Lower leg skin (tissue), 4 donors: ENCODE measurements around the gene DENND1A. TPM values are rescaled to one million over a fixed set of nuclear protein-coding genes. Genes with fewer than 3 reads are reported as not detected.

Experiments
- DNase-seq, 2 donors: peaks; one replicate each; pipeline ENCODE4 v3.0.0-alpha.2; 2019; ENCODE audit warnings: low spot score in 2 of 2
- H3K4me3 ChIP-seq: fragments of 200-600 bp; sonication (generic); 2 replicates; pipeline ENCODE4 v1.5.1; 2017; ENCODE audit warnings: mild to moderate bottlenecking, low read depth; ENCODE audit not compliant: poor library complexity, severe bottlenecking
- CTCF ChIP-seq, 3 donors: fragments of 450-650 bp; IDR thresholded peaks; one replicate each; pipeline ENCODE4 v1.5.1; 2016; ENCODE audit warnings: antibody characterized with exemption in 3 of 3, mild to moderate bottlenecking in 3 of 3, moderate library complexity in 2 of 3
- POLR2A ChIP-seq, 2 donors: fragments of 450-650 bp; IDR thresholded peaks; one replicate each; pipeline ENCODE4 v1.6.1; 2016 to 2017; ENCODE audit warnings: antibody characterized with exemption in 2 of 2, mild to moderate bottlenecking in 1 of 2, moderate library complexity in 1 of 2
- WGBS, 2 donors: methylation state at CpG; one replicate each; pipeline ENCODE4 v1.1.5; 2018; 5-methylcytosine and 5-hydroxymethylcytosine counted together
- intact Hi-C: fragments of 100-400 bp; cut with DNase I; formaldehyde crosslinking; loops from one replicate; pipeline ENCODE4 v1.15.0; 2023; ENCODE audit warnings: low total_unique reads
- total RNA-seq, 4 donors: library from RNA; depleted of rRNA; stranded (reverse); fragments of >200 nt; gene quantifications; one replicate each; pipeline ENCODE4 v1.1.0, GENCODE V29; 2016

The DENND1A gene
- total RNA-seq, 4 donors from 2014 or later = 6.5 to 16.3 (median 12.3) TPM

GRCh38 chr9:123505496-123505895 lies 424.4 kb downstream of the DENND1A start:
- TF ChIP-seq CTCF (IDR thresholded peaks at IDR 0.05) = no peak
- no peak for TF ChIP-seq POLR2A (IDR thresholded peaks at IDR 0.05)
- intact Hi-C loops = no loop called here
- no peak overlapping the region for H3K4me3 ChIP-seq
- no peak for DNase-seq
- 77 to 82% methylated on average over 7 of the region's 7 CpGs for WGBS, 2 donors

GRCh38 chr9:123500336-123500735 lies 429.6 kb downstream of the DENND1A start:
- TF ChIP-seq POLR2A (IDR thresholded peaks at IDR 0.05) (no peak), CTCF (IDR thresholded peaks at IDR 0.05) (no peak)
- intact Hi-C loops = no loop called here
- 64 to 87% methylated on average over 3 of the region's 3 CpGs for WGBS, 2 donors
- DNase-seq = no peak
- no peak overlapping the region for H3K4me3 ChIP-seq

GRCh38 chr9:123497830-123498229 lies 432.1 kb downstream of the DENND1A start:
- DNase-seq = no peak
- TF ChIP-seq POLR2A (IDR thresholded peaks at IDR 0.05) (no peak), CTCF (IDR thresholded peaks at IDR 0.05) (no peak)
- intact Hi-C loops = no loop called here
- no peak overlapping the region for H3K4me3 ChIP-seq
- 89 to 100% methylated on average over 1 of the region's 1 CpG for WGBS, 2 donors

GRCh38 chr9:123495731-123496130 lies 434.2 kb downstream of the DENND1A start:
- no peak for DNase-seq
- TF ChIP-seq POLR2A (IDR thresholded peaks at IDR 0.05) (no peak), CTCF (IDR thresholded peaks at IDR 0.05) (no peak)
- no peak overlapping the region for H3K4me3 ChIP-seq
- WGBS, 2 donors = 95 to 98% methylated on average over 7 of the region's 7 CpGs
- intact Hi-C loops = no loop called here

- no peak for TF ChIP-seq POLR2A (IDR thresholded peaks at IDR 0.05)
- no peak for TF ChIP-seq CTCF (IDR thresholded peaks at IDR 0.05)
- H3K4me3 ChIP-seq = no peak overlapping the region
- intact Hi-C loops = no loop called here
- no peak for DNase-seq
- WGBS, 2 donors = 81 to 84% methylated on average over 8 of the region's 8 CpGs
Measured at GRCh38 chr9:123493627-123494026, 436.3 kb downstream of the DENND1A start.

- TF ChIP-seq CTCF (IDR thresholded peaks at IDR 0.05) = no peak
- TF ChIP-seq POLR2A (IDR thresholded peaks at IDR 0.05) = no peak
- intact Hi-C loops = no loop called here
- 90 to 92% methylated on average over 6 of the region's 6 CpGs for WGBS, 2 donors
Measured at GRCh38 chr9:123490688-123491087, 439.2 kb downstream of the DENND1A start.

More at GRCh38 chr9:123490688-123491087, 439.2 kb downstream of the DENND1A start:
- H3K4me3 ChIP-seq = no peak overlapping the region
- DNase-seq = no peak
